Peyer's patch (tissue), 4 donors: ENCODE data around the gene CHRNE. TPM values are rescaled to one million over a fixed set of nuclear protein-coding genes. Genes with fewer than 3 reads are reported as not detected.
"Not testable (repeated sequence)": the region's sequence is repeated elsewhere in the genome, so short reads cannot be mapped to it uniquely, and the experiment has no call there.

ENCODE experiments used
- DNase-seq, 3 donors: peaks; one replicate each; pipeline ENCODE4 v3.0.0-alpha.2; 2017 to 2019
- H3K27ac ChIP-seq, 4 donors: fragments of 200-600 bp; sonication (generic); one replicate each; pipeline ENCODE4 v1.5.1; 2016 to 2019
- H3K27me3 ChIP-seq, 2 donors: fragments of 200-600 bp; sonication (generic); one replicate each; pipeline ENCODE4 v1.5.1; 2019
- H3K36me3 ChIP-seq, 3 donors: fragments of 200-600 bp; sonication (generic); one replicate each; pipeline ENCODE4 v1.5.1; 2016 to 2019
- H3K4me1 ChIP-seq, 4 donors: fragments of 200-600 bp; sonication (generic); one replicate each; pipeline ENCODE4 v1.5.1; 2016 to 2019
- H3K4me3 ChIP-seq, 4 donors: fragments of 200-600 bp; sonication (generic); 1 replicate in 3 of 4; 2 replicates in 1 of 4; pipeline ENCODE4 v1.5.1; 2016 to 2019; ENCODE audit warnings: mild to moderate bottlenecking in 1 of 4
- H3K9me3 ChIP-seq, 4 donors: fragments of 200-600 bp; sonication (generic); one replicate each; pipeline ENCODE4 v1.5.1; 2016 to 2019; ENCODE audit warnings: mild to moderate bottlenecking in 1 of 4
- CTCF ChIP-seq, 6 experiments: fragments of 450-650 bp in 4 of 6; fragments of 200-600 bp in 2 of 6; sonication (generic) in 1 of 6; IDR thresholded peaks; one replicate each; pipeline ENCODE4 v1.5.1; 2017 to 2019; ENCODE audit warnings: antibody characterized with exemption in 6 of 6, mild to moderate bottlenecking in 3 of 6, moderate library complexity in 1 of 6
- POLR2A ChIP-seq, 2 donors: fragments of 450-650 bp; IDR thresholded peaks; one replicate each; pipeline ENCODE4 v1.5.1; 2017; ENCODE audit warnings: antibody characterized with exemption in 2 of 2, mild to moderate bottlenecking in 2 of 2, moderate library complexity in 2 of 2
- total RNA-seq, 4 donors: library from RNA; depleted of rRNA; stranded (reverse); fragments of >200 nt; gene quantifications; one replicate each; pipeline ENCODE4 v1.1.0, GENCODE V29; 2016

CHRNE gene
- total RNA-seq, 4 donors from 2014 or later: not detected

GRCh38 chr17:4933646-4934045, 30.7 kb upstream of the CHRNE start:
- Histone ChIP-seq H3K4me1 (peaks cover 0 to 20% (median 9%) of the 10 kb centered on the region in 4 donors), H3K36me3 (peaks cover 0 to 22% (median 0%) of the 10 kb centered on the region in 3 donors), H3K27ac (no peak overlapping the region), H3K27me3 (no peaks in the 10 kb centered on the region), H3K9me3 (no peaks in the 10 kb centered on the region), H3K4me3 (no peak overlapping the region)
- no peak for TF ChIP-seq POLR2A (IDR thresholded peaks at IDR 0.05)
- no peak for TF ChIP-seq CTCF (IDR thresholded peaks at IDR 0.05)
- DNase-seq: no peak

- H3K27ac ChIP-seq: no peak overlapping the region
- H3K36me3 ChIP-seq: peaks cover 0 to 15% (median 0%) of the 10 kb centered on the region in 3 donors
- H3K9me3 ChIP-seq: no peaks in the 10 kb centered on the region
- H3K4me3 ChIP-seq: no peak overlapping the region
- DNase-seq: no peak
- peaks cover 0 to 11% (median 7%) of the 10 kb centered on the region in 4 donors for H3K4me1 ChIP-seq
- H3K27me3 ChIP-seq: no peaks in the 10 kb centered on the region
- no peak for TF ChIP-seq CTCF (IDR thresholded peaks at IDR 0.05)
Measured at GRCh38 chr17:4932756-4933155, 29.9 kb upstream of the CHRNE start.

- peaks cover 0 to 10% (median 7%) of the 10 kb centered on the region in 4 donors for H3K4me1 ChIP-seq
- TF ChIP-seq POLR2A (IDR thresholded peaks at IDR 0.05): no peak
- TF ChIP-seq CTCF (IDR thresholded peaks at IDR 0.05): no peak
- peaks cover 0 to 7% (median 0%) of the 10 kb centered on the region in 3 donors for H3K36me3 ChIP-seq
- no peaks in the 10 kb centered on the region for H3K9me3 ChIP-seq
- DNase-seq: no peak
- no peak within 1 kb of the TSS for H3K27ac ChIP-seq
- H3K27me3 ChIP-seq: no peaks in the 10 kb centered on the region
- no peak within 1 kb of the TSS for H3K4me3 ChIP-seq
Measured at GRCh38 chr17:4931963-4932362, 29.1 kb upstream of the CHRNE start, which contains the start of gene GP1BA. Gene GP1BA (plus strand): TSS chr17:4932277. CDS start chr17:4932605, 328 bp downstream.

DNA sequence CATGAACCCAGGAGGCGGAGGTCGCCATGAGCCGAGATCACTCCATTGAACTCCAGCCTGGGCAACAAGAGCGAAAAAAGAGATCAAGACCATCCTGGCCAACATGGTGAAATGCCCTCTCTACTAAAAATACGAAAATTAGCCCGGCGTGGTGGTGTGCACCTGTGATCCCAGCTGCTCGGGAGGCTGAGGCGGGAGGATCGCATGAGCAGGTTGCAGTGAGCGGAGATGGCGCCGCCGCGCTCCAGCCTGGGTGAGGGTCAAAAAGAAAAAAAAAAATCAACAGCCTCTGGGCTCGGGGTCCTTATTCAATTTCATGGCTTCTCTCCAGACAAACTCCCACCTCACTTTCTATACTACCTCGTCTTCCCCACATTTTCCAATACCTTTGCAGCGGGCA, 26.0 kb upstream of the CHRNE start:
- no peak overlapping the region for H3K27ac ChIP-seq
- no peaks in the 10 kb centered on the region for H3K27me3 ChIP-seq
- no peaks in the 10 kb centered on the region for H3K36me3 ChIP-seq
- H3K4me3 ChIP-seq: no peak overlapping the region
- peaks cover 0 to 2% (median under 1%) of the 10 kb centered on the region in 4 donors for H3K4me1 ChIP-seq
- no peak for TF ChIP-seq POLR2A (IDR thresholded peaks at IDR 0.05)
- no peak for TF ChIP-seq CTCF (IDR thresholded peaks at IDR 0.05)
- DNase-seq: no peak
- H3K9me3 ChIP-seq: no peaks in the 10 kb centered on the region

- DNase-seq, H3K9me3 ChIP-seq, H3K4me1 ChIP-seq: not testable (repeated sequence)
Measured at GRCh38 chr17:4926577-4927335, 23.9 kb upstream of the CHRNE start.

GRCh38 chr17:4921320-4921719, 18.4 kb upstream of the CHRNE start:
- no peak overlapping the region for H3K27ac ChIP-seq
- no peaks in the 10 kb centered on the region for H3K27me3 ChIP-seq
- no peaks in the 10 kb centered on the region for H3K4me1 ChIP-seq
- TF ChIP-seq POLR2A (IDR thresholded peaks at IDR 0.05): no peak
- no peak for TF ChIP-seq CTCF (IDR thresholded peaks at IDR 0.05)
- no peak overlapping the region for H3K4me3 ChIP-seq
- DNase-seq: no peak
- no peaks in the 10 kb centered on the region for H3K36me3 ChIP-seq
- no peaks in the 10 kb centered on the region for H3K9me3 ChIP-seq

More at GRCh38 chr17:4926577-4927335, 23.9 kb upstream of the CHRNE start:
- H3K4me3 ChIP-seq, H3K27ac ChIP-seq, H3K36me3 ChIP-seq, H3K27me3 ChIP-seq: not testable (repeated sequence)
